ENCODE results near the gene PHF11. TPM values are rescaled to one million over a fixed set of nuclear protein-coding genes. Genes with fewer than 3 reads are reported as not detected.

PHF11 gene
- total and polyA plus RNA-seq, 2 donors = 38.1 to 41.2 TPM

- DNase-seq (ENCODE audit: extremely low spot score) = no peak
- 83% methylated on average over 6 of the region's 6 CpGs for WGBS
- peaks cover 5% of the 10 kb centered on the region for H3K36me3 ChIP-seq (ENCODE audit: insufficient read depth)
- H3K4me1 ChIP-seq (ENCODE audit: insufficient read depth) = no peaks in the 10 kb centered on the region
- H3K4me3 ChIP-seq (ENCODE audit: low read depth, low read length) = no peak overlapping the region
- no peak overlapping the region for H3K27ac ChIP-seq (ENCODE audit: low read depth)
Measured at GRCh38 chr13:49517461-49517860, 21.7 kb downstream of the PHF11 start.

GRCh38 chr13:49521224-49521623, 25.5 kb downstream of the PHF11 start:
- H3K27ac ChIP-seq (ENCODE audit: low read depth) = no peak overlapping the region
- peaks cover 2% of the 10 kb centered on the region for H3K36me3 ChIP-seq (ENCODE audit: insufficient read depth)
- no peak overlapping the region for H3K4me3 ChIP-seq (ENCODE audit: low read depth, low read length)
- no peaks in the 10 kb centered on the region for H3K4me1 ChIP-seq (ENCODE audit: insufficient read depth)
- WGBS = 55% methylated on average over 4 of the region's 4 CpGs
- no peak for DNase-seq (ENCODE audit: extremely low spot score)

- H3K36me3 ChIP-seq (ENCODE audit: insufficient read depth) = peaks cover 1% of the 10 kb centered on the region
- H3K4me3 ChIP-seq (ENCODE audit: low read depth, low read length) = no peak overlapping the region
- no peak for DNase-seq (ENCODE audit: extremely low spot score)
- WGBS = 94% methylated on average over 5 of the region's 5 CpGs
- no peaks in the 10 kb centered on the region for H3K4me1 ChIP-seq (ENCODE audit: insufficient read depth)
- no peak overlapping the region for H3K27ac ChIP-seq (ENCODE audit: low read depth)
Measured at GRCh38 chr13:49524740-49525501, 29.2 kb downstream of the PHF11 start.

GRCh38 chr13:49527123-49527522, 31.4 kb downstream of the PHF11 start:
- 64% methylated on average over 2 of the region's 2 CpGs for WGBS

GRCh38 chr13:49528161-49528560, 32.4 kb downstream of the PHF11 start:
- H3K36me3 ChIP-seq (ENCODE audit: insufficient read depth) = peaks cover 1% of the 10 kb centered on the region
- WGBS = 73% methylated on average over 1 of the region's 1 CpG
- no peak overlapping the region for H3K27ac ChIP-seq (ENCODE audit: low read depth)
- no peak overlapping the region for H3K4me3 ChIP-seq (ENCODE audit: low read depth, low read length)
- no peaks in the 10 kb centered on the region for H3K4me1 ChIP-seq (ENCODE audit: insufficient read depth)
- no peak for DNase-seq (ENCODE audit: extremely low spot score)

More at GRCh38 chr13:49527123-49527522, 31.4 kb downstream of the PHF11 start:
- DNase-seq (ENCODE audit: extremely low spot score) = no peak
- no peaks in the 10 kb centered on the region for H3K4me1 ChIP-seq (ENCODE audit: insufficient read depth)
- no peak overlapping the region for H3K4me3 ChIP-seq (ENCODE audit: low read depth, low read length)
- no peak overlapping the region for H3K27ac ChIP-seq (ENCODE audit: low read depth)
- H3K36me3 ChIP-seq (ENCODE audit: insufficient read depth) = peaks cover 1% of the 10 kb centered on the region

- Histone ChIP-seq H3K27ac (ENCODE audit: low read depth) (no peak overlapping the region), H3K4me1 (ENCODE audit: insufficient read depth) (no peaks in the 10 kb centered on the region), H3K36me3 (ENCODE audit: insufficient read depth) (peaks cover 1% of the 10 kb centered on the region), H3K4me3 (ENCODE audit: low read depth, low read length) (no peak overlapping the region)
- DNase-seq (ENCODE audit: extremely low spot score) = no peak
- 89% methylated on average over 7 of the region's 7 CpGs for WGBS
Measured at GRCh38 chr13:49530457-49530856, 34.7 kb downstream of the PHF11 start.

GRCh38 chr13:49532593-49532992, 36.8 kb downstream of the PHF11 start:
- H3K4me1 ChIP-seq (ENCODE audit: insufficient read depth) = no peaks in the 10 kb centered on the region
- H3K4me3 ChIP-seq (ENCODE audit: low read depth, low read length) = no peak overlapping the region
- H3K27ac ChIP-seq (ENCODE audit: low read depth) = no peak overlapping the region
- 88% methylated on average over 1 of the region's 1 CpG for WGBS
- H3K36me3 ChIP-seq (ENCODE audit: insufficient read depth) = peaks cover 1% of the 10 kb centered on the region
- no peak for DNase-seq (ENCODE audit: extremely low spot score)

- H3K36me3 ChIP-seq (ENCODE audit: insufficient read depth) = peaks cover 1% of the 10 kb centered on the region
- no peak overlapping the region for H3K27ac ChIP-seq (ENCODE audit: low read depth)
- no peaks in the 10 kb centered on the region for H3K4me1 ChIP-seq (ENCODE audit: insufficient read depth)
- no peak for DNase-seq (ENCODE audit: extremely low spot score)
- H3K4me3 ChIP-seq (ENCODE audit: low read depth, low read length) = no peak overlapping the region
Measured at GRCh38 chr13:49533011-49533410, 37.3 kb downstream of the PHF11 start.

GRCh38 chr13:49533591-49534269, 38.0 kb downstream of the PHF11 start:
- no peak for DNase-seq (ENCODE audit: extremely low spot score)
- Histone ChIP-seq H3K4me1 (ENCODE audit: insufficient read depth) (no peaks in the 10 kb centered on the region), H3K4me3 (ENCODE audit: low read depth, low read length) (no peak overlapping the region), H3K36me3 (ENCODE audit: insufficient read depth) (peaks cover 1% of the 10 kb centered on the region), H3K27ac (ENCODE audit: low read depth) (no peak overlapping the region)
- WGBS = 69% methylated on average over 7 of the region's 7 CpGs

GRCh38 chr13:49536144-49536873, 40.6 kb downstream of the PHF11 start:
- Histone ChIP-seq H3K36me3 (ENCODE audit: insufficient read depth) (no peaks in the 10 kb centered on the region), H3K4me1 (ENCODE audit: insufficient read depth) (no peaks in the 10 kb centered on the region), H3K4me3 (ENCODE audit: low read depth, low read length) (no peak overlapping the region), H3K27ac (ENCODE audit: low read depth) (no peak overlapping the region)
- 70% methylated on average over 7 of the region's 7 CpGs for WGBS
- no peak for DNase-seq (ENCODE audit: extremely low spot score)

GRCh38 chr13:49538404-49538803, 42.7 kb downstream of the PHF11 start:
- H3K4me1 ChIP-seq (ENCODE audit: insufficient read depth) = no peaks in the 10 kb centered on the region
- H3K27ac ChIP-seq (ENCODE audit: low read depth) = no peak overlapping the region
- 95% methylated on average over 2 of the region's 2 CpGs for WGBS
- no peak for DNase-seq (ENCODE audit: extremely low spot score)
- no peak overlapping the region for H3K4me3 ChIP-seq (ENCODE audit: low read depth, low read length)
- H3K36me3 ChIP-seq (ENCODE audit: insufficient read depth) = peaks cover 2% of the 10 kb centered on the region

GRCh38 chr13:49539313-49539712, 43.6 kb downstream of the PHF11 start:
- no peak overlapping the region for H3K27ac ChIP-seq (ENCODE audit: low read depth)
- WGBS = 63% methylated on average over 5 of the region's 5 CpGs
- H3K4me3 ChIP-seq (ENCODE audit: low read depth, low read length) = no peak overlapping the region
- no peak for DNase-seq (ENCODE audit: extremely low spot score)
- H3K4me1 ChIP-seq (ENCODE audit: insufficient read depth) = no peaks in the 10 kb centered on the region
- peaks cover 4% of the 10 kb centered on the region for H3K36me3 ChIP-seq (ENCODE audit: insufficient read depth)

GRCh38 chr13:49539746-49540145, 44.0 kb downstream of the PHF11 start:
- DNase-seq (ENCODE audit: extremely low spot score) = no peak
- Histone ChIP-seq H3K4me1 (ENCODE audit: insufficient read depth) (no peaks in the 10 kb centered on the region), H3K4me3 (ENCODE audit: low read depth, low read length) (no peak overlapping the region), H3K36me3 (ENCODE audit: insufficient read depth) (peaks cover 4% of the 10 kb centered on the region), H3K27ac (ENCODE audit: low read depth) (no peak overlapping the region)
- 85% methylated on average over 3 of the region's 3 CpGs for WGBS

- DNase-seq (ENCODE audit: extremely low spot score) = no peak
- Histone ChIP-seq H3K27ac (ENCODE audit: low read depth) (no peak overlapping the region), H3K4me1 (ENCODE audit: insufficient read depth) (no peaks in the 10 kb centered on the region), H3K4me3 (ENCODE audit: low read depth, low read length) (no peak overlapping the region), H3K36me3 (ENCODE audit: insufficient read depth) (peaks cover 4% of the 10 kb centered on the region)
- 72% methylated on average over 7 of the region's 7 CpGs for WGBS
Measured at GRCh38 chr13:49540552-49540951, 44.8 kb downstream of the PHF11 start.
